Endodermal cell (in vitro differentiated cells): ENCODE data around the gene ANKH. TPM values are rescaled to one million over a fixed set of nuclear protein-coding genes. Genes with fewer than 3 reads are reported as not detected.

Experiments used
- DNase-seq: peaks from one replicate; pipeline ENCODE4 v3.0.0-alpha.2; 2017
- H3K27ac ChIP-seq: 2 replicates; pipeline ENCODE4 v1.5.1; 2013; ENCODE audit warnings: mild to moderate bottlenecking, low read depth, low read length, moderate library complexity
- H3K27me3 ChIP-seq: 2 replicates; pipeline ENCODE4 v1.6.1; 2013; ENCODE audit warnings: mild to moderate bottlenecking, low read length, moderate library complexity; ENCODE audit not compliant: insufficient read depth, control insufficient read depth, poor library complexity, severe bottlenecking
- H3K36me3 ChIP-seq: 2 replicates; pipeline ENCODE4 v1.7.0; 2013; ENCODE audit warnings: mild to moderate bottlenecking, low read length, moderate library complexity; ENCODE audit not compliant: control insufficient read depth, insufficient read depth
- H3K4me1 ChIP-seq: one replicate; pipeline ENCODE4 v1.7.0; 2013; ENCODE audit warnings: low read length; ENCODE audit not compliant: control insufficient read depth, insufficient read depth
- H3K4me3 ChIP-seq: 2 replicates; pipeline ENCODE4 v1.5.1; 2013; ENCODE audit warnings: mild to moderate bottlenecking, low read length, moderate library complexity
- H3K9ac ChIP-seq: 2 replicates; pipeline ENCODE4 v1.6.1; 2013; ENCODE audit warnings: mild to moderate bottlenecking, low read length, moderate library complexity; ENCODE audit not compliant: poor library complexity, severe bottlenecking; ENCODE audit errors: extremely low read depth
- H3K9me3 ChIP-seq: 2 replicates; pipeline ENCODE4 v1.6.1; 2013; ENCODE audit warnings: mild to moderate bottlenecking, low read length, moderate library complexity; ENCODE audit not compliant: control insufficient read depth
- H3K27ac Mint-ChIP-seq: 2 replicates; pipeline ENCODE4 v1.8.0; 2020; ENCODE audit warnings: mixed read lengths
- H3K27me3 Mint-ChIP-seq: 2 replicates; pipeline ENCODE4 v1.8.0; 2021; ENCODE audit warnings: mild to moderate bottlenecking, mixed read lengths; ENCODE audit not compliant: insufficient read depth
- H3K36me3 Mint-ChIP-seq: 2 replicates; pipeline ENCODE4 v1.8.0; 2020; ENCODE audit warnings: low read depth, mixed read lengths
- H3K4me1 Mint-ChIP-seq: 2 replicates; pipeline ENCODE4 v1.8.0; 2020; ENCODE audit warnings: mixed read lengths
- H3K4me3 Mint-ChIP-seq: 2 replicates; pipeline ENCODE4 v1.8.0; 2020; ENCODE audit warnings: mild to moderate bottlenecking, moderate library complexity, mixed read lengths
- H3K9me3 Mint-ChIP-seq: 2 replicates; pipeline ENCODE4 v1.8.0; 2020; ENCODE audit warnings: mild to moderate bottlenecking, mixed read lengths
- WGBS, 2 experiments: methylation state at CpG; one replicate each; pipeline versions ENCODE4 v1.1.5 to v1.1.7; 2013; ENCODE audit warnings: missing lambda C conversion rate in 2 of 2, mixed read lengths in 1 of 2; ENCODE audit not compliant: insufficient coverage in 1 of 2, insufficient read length in 1 of 2; 5-methylcytosine and 5-hydroxymethylcytosine counted together
- total RNA-seq, 2 donors: library from RNA; stranded (reverse); fragmentation: NEBNext Ultra II Directional in 1 of 2; extraction: Animal tissue kit (Norgen Biotek cat#: 25700) in 1 of 2; gene quantifications; 2 replicates in 1 of 2; 3 replicates in 1 of 2; pipeline ENCODE4 v1.2.1, GENCODE V29; 2021
- TF ChIP-seq, protein P1 (sequence below): fragments of 200-600 bp; sonication (generic); conservative IDR thresholded peaks from 2 replicates; pipeline ENCODE4 v1.5.0; 2021; ENCODE audit warnings: antibody characterized with exemption, mild to moderate bottlenecking

ANKH gene
- total RNA-seq, 2 donors from 2014 or later: 26.5 to 43.4 TPM

- H3K4me1 Mint-ChIP-seq: no peaks in the 10 kb centered on the region
- H3K9me3 Mint-ChIP-seq: no peaks in the 10 kb centered on the region
- DNase-seq: no peak
- Histone ChIP-seq H3K27me3 (no peaks in the 10 kb centered on the region), H3K9ac (no peak overlapping the region), H3K4me1 (no peaks in the 10 kb centered on the region), H3K27ac (no peak overlapping the region), H3K36me3 (no peaks in the 10 kb centered on the region), H3K4me3 (no peak overlapping the region), H3K9me3 (no peaks in the 10 kb centered on the region)
- H3K27me3 Mint-ChIP-seq: no peaks in the 10 kb centered on the region
- no peaks in the 10 kb centered on the region for H3K36me3 Mint-ChIP-seq
- WGBS, 2 experiments: 87 to 95% methylated on average over 2 of the region's 2 CpGs
- no peak overlapping the region for H3K4me3 Mint-ChIP-seq
- TF ChIP-seq, protein P1, sequence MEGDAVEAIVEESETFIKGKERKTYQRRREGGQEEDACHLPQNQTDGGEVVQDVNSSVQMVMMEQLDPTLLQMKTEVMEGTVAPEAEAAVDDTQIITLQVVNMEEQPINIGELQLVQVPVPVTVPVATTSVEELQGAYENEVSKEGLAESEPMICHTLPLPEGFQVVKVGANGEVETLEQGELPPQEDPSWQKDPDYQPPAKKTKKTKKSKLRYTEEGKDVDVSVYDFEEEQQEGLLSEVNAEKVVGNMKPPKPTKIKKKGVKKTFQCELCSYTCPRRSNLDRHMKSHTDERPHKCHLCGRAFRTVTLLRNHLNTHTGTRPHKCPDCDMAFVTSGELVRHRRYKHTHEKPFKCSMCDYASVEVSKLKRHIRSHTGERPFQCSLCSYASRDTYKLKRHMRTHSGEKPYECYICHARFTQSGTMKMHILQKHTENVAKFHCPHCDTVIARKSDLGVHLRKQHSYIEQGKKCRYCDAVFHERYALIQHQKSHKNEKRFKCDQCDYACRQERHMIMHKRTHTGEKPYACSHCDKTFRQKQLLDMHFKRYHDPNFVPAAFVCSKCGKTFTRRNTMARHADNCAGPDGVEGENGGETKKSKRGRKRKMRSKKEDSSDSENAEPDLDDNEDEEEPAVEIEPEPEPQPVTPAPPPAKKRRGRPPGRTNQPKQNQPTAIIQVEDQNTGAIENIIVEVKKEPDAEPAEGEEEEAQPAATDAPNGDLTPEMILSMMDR: no peak
- no peak overlapping the region for H3K27ac Mint-ChIP-seq
Measured at GRCh38 chr5:14917719-14918118, 46.1 kb upstream of the ANKH start.

GRCh38 chr5:14915291-14915952 is 43.8 kb upstream of the ANKH start:
- H3K4me1 ChIP-seq: no peaks in the 10 kb centered on the region

GRCh38 chr5:14914623-14915260 is 43.2 kb upstream of the ANKH start:
- H3K4me1 ChIP-seq: no peaks in the 10 kb centered on the region
- no peaks in the 10 kb centered on the region for H3K36me3 Mint-ChIP-seq
- no peak overlapping the region for H3K27ac Mint-ChIP-seq
- no peaks in the 10 kb centered on the region for H3K9me3 Mint-ChIP-seq
- H3K4me1 Mint-ChIP-seq: no peaks in the 10 kb centered on the region
- no peaks in the 10 kb centered on the region for H3K27me3 Mint-ChIP-seq
- no peaks in the 10 kb centered on the region for H3K27me3 ChIP-seq
- H3K27ac ChIP-seq: no peak overlapping the region
- H3K9me3 ChIP-seq: no peaks in the 10 kb centered on the region
- no peak overlapping the region for H3K4me3 Mint-ChIP-seq
- H3K4me3 ChIP-seq: no peak overlapping the region
- TF ChIP-seq, protein P1: no peak
- WGBS, 2 experiments: 92 to 93% methylated on average over 7 to 8 of the region's 8 CpGs
- H3K36me3 ChIP-seq: no peaks in the 10 kb centered on the region
- no peak overlapping the region for H3K9ac ChIP-seq
- no peak for DNase-seq

More at GRCh38 chr5:14915291-14915952, 43.8 kb upstream of the ANKH start:
- Histone ChIP-seq H3K27ac (no peak overlapping the region), H3K4me3 (no peak overlapping the region), H3K36me3 (no peaks in the 10 kb centered on the region), H3K9me3 (no peaks in the 10 kb centered on the region), H3K27me3 (no peaks in the 10 kb centered on the region), H3K9ac (no peak overlapping the region)
- no peaks in the 10 kb centered on the region for H3K9me3 Mint-ChIP-seq
- H3K27ac Mint-ChIP-seq: no peak overlapping the region
- H3K4me3 Mint-ChIP-seq: no peak overlapping the region
- H3K36me3 Mint-ChIP-seq: no peaks in the 10 kb centered on the region
- no peak for DNase-seq
- no peaks in the 10 kb centered on the region for H3K27me3 Mint-ChIP-seq
- WGBS, 2 experiments: 81 to 90% methylated on average over 7 to 10 of the region's 10 CpGs
- TF ChIP-seq, protein P1: no peak
- no peaks in the 10 kb centered on the region for H3K4me1 Mint-ChIP-seq
